BJ (cell line): Measurements from ENCODE around the gene RABL6. TPM values are rescaled to one million over a fixed set of nuclear protein-coding genes. Genes with fewer than 3 reads are reported as not detected.
"Not testable (repeated sequence)": the region's sequence is repeated elsewhere in the genome, so short reads cannot be mapped to it uniquely, and the experiment has no call there.

Experiments
- CTCF ChIA-PET: fragments of 350-600 bp; formaldehyde crosslinking; extraction: SDS; loops from one replicate; lab custom pipeline; 2021; ENCODE audit warnings: antibody characterized with exemption, inconsistent platforms; lab: Yijun Ruan, JAX
- POLR2A ChIA-PET: fragments of 300-600 bp; sonication (Branson Sonifier 250); formaldehyde crosslinking; extraction: SDS; loops from one replicate; lab custom pipeline; 2021; ENCODE audit warnings: antibody characterized with exemption; lab: Charles Lee
- DNase-seq: peaks from one replicate; pipeline ENCODE4 v3.0.0-alpha.2; 2011; ENCODE audit warnings: low read depth
- H3K27me3 ChIP-seq: 2 replicates; pipeline ENCODE4 v1.6.0; 2011; ENCODE audit warnings: low read length; ENCODE audit not compliant: control insufficient read depth, insufficient read depth
- H3K36me3 ChIP-seq: 2 replicates; pipeline ENCODE4 v1.5.1; 2011; ENCODE audit warnings: low read length; ENCODE audit not compliant: control insufficient read depth, insufficient read depth
- H3K4me3 ChIP-seq: 2 replicates; pipeline ENCODE4 v1.5.1; 2011; ENCODE audit warnings: low read depth, mild to moderate bottlenecking, control low read depth, low read length
- polyA plus RNA-seq: library from polyadenylated mRNA; depleted of rRNA; stranded (reverse); fragments of >200 nt; gene quantifications from 2 replicates; pipeline ENCODE4 v1.2.3, GENCODE V29; 2011
- TF ChIP-seq, protein P1 (sequence below): IDR thresholded peaks from 2 replicates; pipeline ENCODE4 v1.5.1; 2011; ENCODE audit warnings: low read depth, mild to moderate bottlenecking, control low read depth, inconsistent platforms, low read length, moderate library complexity; ENCODE audit not compliant: insufficient read depth

The RABL6 gene
- polyA plus RNA-seq, 1 experiment = 60.2 TPM

DNA sequence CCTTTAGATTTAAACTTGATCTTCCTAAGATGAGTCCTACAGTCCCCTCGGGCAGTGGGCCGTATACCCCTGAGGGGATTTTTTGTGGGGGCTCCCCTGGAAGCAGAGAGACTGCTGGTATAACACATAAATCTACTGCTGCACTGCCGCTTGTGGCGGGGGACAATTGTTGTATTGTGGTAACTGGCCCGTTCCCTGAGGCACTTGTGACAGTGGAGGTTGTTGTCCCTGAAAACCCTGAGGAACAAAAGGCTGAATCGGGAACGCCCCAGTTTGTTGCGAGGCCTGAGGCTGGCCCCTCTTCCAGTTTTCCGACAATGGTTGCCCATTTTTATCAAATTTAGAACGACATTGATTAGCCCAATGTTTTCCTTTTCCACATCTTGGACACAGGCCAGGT, 21.3 kb upstream of the RABL6 start:
- TF ChIP-seq, protein P1, sequence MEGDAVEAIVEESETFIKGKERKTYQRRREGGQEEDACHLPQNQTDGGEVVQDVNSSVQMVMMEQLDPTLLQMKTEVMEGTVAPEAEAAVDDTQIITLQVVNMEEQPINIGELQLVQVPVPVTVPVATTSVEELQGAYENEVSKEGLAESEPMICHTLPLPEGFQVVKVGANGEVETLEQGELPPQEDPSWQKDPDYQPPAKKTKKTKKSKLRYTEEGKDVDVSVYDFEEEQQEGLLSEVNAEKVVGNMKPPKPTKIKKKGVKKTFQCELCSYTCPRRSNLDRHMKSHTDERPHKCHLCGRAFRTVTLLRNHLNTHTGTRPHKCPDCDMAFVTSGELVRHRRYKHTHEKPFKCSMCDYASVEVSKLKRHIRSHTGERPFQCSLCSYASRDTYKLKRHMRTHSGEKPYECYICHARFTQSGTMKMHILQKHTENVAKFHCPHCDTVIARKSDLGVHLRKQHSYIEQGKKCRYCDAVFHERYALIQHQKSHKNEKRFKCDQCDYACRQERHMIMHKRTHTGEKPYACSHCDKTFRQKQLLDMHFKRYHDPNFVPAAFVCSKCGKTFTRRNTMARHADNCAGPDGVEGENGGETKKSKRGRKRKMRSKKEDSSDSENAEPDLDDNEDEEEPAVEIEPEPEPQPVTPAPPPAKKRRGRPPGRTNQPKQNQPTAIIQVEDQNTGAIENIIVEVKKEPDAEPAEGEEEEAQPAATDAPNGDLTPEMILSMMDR = no peak
- H3K27me3 ChIP-seq = no peaks in the 10 kb centered on the region
- DNase-seq = no peak
- POLR2A ChIA-PET = no interaction called here
- CTCF ChIA-PET = interaction anchor here (0.6 to 6.8 kb wide), 11 partner anchors 8 to 285 kb away, joined by 3 to 52 read pairs (median 4); partner anchors contain the start of gene NPDC1
- no peaks in the 10 kb centered on the region for H3K36me3 ChIP-seq
- no peak overlapping the region for H3K4me3 ChIP-seq

DNA sequence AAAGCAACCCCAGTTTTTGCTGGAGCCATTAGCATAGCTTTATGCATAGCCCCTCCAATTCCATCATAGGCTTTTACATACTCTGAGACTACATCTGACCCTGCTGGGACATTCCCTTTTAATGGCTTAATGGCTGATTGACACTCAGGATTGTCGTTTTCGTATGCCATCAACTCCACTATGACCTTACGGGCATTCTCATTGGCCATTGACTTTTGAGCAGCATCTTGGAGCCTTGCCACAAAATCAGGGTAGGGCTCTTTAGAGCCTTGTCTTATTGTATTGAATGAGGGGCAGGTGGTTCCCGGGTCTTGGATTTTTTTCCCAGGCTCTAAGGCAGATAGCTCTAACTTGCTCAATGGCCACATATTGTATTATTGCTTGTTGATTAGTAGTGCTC, 20.8 kb upstream of the RABL6 start:
- H3K4me3 ChIP-seq, POLR2A ChIA-PET, H3K27me3 ChIP-seq, DNase-seq, H3K36me3 ChIP-seq: not testable (repeated sequence)
- CTCF ChIA-PET = interaction anchor here (0.6 to 6.8 kb wide), 12 partner anchors 9 to 281 kb away, joined by 3 to 52 read pairs (median 4); partner anchors contain the start of gene NPDC1

DNA sequence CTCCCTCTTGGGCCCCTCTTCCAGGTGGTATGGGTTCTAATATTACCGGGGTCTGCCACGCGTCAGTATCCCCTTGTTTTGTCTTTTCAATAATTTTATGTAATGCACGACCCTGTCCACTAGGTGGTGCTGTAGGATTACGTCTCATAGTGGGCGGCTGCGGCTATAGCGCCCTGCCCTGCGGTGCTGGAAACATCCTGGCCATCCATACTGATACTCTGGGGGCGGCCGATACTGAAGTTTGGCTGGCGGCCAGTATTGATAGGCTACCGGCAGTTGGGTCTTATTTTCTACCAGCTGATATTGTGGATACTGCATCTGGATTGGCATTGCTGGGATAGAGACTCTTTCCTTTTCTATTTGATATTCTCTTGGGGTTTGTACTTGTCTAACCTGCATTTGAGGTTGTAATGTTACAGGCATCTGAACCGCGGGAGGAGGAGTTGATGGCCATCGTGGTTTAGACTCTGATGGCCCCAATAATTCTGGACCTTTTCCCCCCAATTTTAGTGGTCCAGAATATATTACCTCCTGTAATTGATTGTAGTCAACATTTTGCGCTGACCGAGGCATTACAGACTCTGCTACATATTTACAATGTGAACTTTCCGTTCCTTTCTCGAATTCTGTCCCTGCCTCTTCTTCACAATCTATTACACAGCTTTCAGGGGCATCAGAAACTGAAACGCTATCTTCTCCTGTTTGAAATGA, 19.9 kb upstream of the RABL6 start:
- ChIA-PET CTCF (interaction anchor here (0.7 to 6.8 kb wide), 17 partner anchors 10 to 321 kb away, joined by 3 to 52 read pairs (median 3); partner anchors contain the start of gene SAPCD2), POLR2A (no interaction called here)
- no peaks in the 10 kb centered on the region for H3K27me3 ChIP-seq
- H3K4me3 ChIP-seq = no peak overlapping the region
- no peaks in the 10 kb centered on the region for H3K36me3 ChIP-seq
- TF ChIP-seq, protein P1 = peak; percentile 78
- no peak for DNase-seq

DNA sequence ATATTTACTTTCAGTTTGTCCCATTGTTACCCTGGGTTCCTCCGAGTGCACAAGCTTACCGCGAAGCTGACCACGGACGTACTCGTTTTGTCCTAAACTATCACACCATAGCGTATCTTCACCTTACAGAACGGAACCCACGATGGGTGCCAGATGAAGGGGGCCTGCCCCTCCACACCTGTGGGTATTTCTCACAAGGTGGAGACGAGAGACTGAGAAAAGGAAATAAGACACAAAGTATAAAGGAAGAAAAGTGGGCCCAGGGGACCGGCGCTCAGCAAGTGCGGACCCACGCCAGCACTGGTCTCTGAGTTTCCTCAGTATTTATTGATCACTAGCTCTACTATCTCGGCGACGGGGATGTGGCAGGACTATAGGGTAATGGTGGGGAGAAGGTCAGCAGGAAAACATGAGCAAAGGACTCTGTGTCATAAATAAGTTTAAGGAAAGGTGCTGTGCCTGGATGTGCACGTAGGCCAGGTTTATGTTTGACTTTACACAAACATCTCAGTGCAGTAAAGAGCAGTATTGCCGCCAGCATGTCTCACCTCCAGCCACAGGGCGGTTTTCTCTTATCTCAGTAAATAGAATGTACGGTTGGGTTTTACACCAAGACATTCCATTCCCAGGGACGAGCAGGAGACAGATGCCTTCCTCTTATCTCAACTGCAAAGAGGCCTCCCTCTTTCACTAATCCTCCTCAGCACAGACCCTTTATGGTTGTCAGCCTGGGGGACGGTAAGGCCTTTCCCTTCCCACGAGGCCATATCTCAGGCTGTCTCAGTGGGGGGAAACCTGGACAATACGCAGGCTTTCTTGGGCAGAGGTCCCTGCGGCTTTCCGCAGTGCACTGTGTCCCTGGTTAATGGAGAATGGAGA, 18.9 kb upstream of the RABL6 start:
- H3K4me3 ChIP-seq, H3K27me3 ChIP-seq, H3K36me3 ChIP-seq, DNase-seq, POLR2A ChIA-PET: not testable (repeated sequence)
- CTCF ChIA-PET = interaction anchor here (0.7 to 6.8 kb wide), 15 partner anchors 11 to 394 kb away, joined by 3 to 52 read pairs (median 3); partner anchors contain the start of gene SAPCD2

DNA sequence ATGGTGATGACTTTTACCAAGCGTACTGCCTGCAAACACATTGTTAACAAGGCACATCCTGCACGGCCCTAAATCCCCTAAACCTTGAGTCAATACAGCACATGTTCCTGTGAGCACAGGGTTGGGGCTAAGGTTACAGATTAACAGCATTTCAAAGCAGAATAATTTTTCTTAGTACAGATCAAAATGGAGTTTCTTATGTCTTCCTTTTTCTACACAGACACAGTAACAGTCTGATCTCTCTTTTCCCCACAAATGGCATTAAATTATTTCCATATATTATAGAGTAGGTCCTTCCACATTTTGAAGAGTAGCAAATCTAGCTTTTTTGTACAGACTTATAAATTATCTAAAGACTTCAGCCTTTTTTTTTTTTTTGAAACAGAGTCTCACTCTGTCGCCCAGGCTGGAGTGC, 18.2 kb upstream of the RABL6 start:
- no peaks in the 10 kb centered on the region for H3K36me3 ChIP-seq
- TF ChIP-seq, protein P1 = no peak
- no peak for DNase-seq
- ChIA-PET CTCF (no interaction called here), POLR2A (no interaction called here)
- H3K4me3 ChIP-seq = no peak overlapping the region
- H3K27me3 ChIP-seq = no peaks in the 10 kb centered on the region
